ENCODE measurements around the gene AMH. TPM values are rescaled to one million over a fixed set of nuclear protein-coding genes. Genes with fewer than 3 reads are reported as not detected.
A peak's percentile ranks its signal among the peaks of the same experiment; 100 is the strongest.

The AMH gene
- total RNA-seq, 1 experiment from 2014 or later, result 21.9 TPM

DNA sequence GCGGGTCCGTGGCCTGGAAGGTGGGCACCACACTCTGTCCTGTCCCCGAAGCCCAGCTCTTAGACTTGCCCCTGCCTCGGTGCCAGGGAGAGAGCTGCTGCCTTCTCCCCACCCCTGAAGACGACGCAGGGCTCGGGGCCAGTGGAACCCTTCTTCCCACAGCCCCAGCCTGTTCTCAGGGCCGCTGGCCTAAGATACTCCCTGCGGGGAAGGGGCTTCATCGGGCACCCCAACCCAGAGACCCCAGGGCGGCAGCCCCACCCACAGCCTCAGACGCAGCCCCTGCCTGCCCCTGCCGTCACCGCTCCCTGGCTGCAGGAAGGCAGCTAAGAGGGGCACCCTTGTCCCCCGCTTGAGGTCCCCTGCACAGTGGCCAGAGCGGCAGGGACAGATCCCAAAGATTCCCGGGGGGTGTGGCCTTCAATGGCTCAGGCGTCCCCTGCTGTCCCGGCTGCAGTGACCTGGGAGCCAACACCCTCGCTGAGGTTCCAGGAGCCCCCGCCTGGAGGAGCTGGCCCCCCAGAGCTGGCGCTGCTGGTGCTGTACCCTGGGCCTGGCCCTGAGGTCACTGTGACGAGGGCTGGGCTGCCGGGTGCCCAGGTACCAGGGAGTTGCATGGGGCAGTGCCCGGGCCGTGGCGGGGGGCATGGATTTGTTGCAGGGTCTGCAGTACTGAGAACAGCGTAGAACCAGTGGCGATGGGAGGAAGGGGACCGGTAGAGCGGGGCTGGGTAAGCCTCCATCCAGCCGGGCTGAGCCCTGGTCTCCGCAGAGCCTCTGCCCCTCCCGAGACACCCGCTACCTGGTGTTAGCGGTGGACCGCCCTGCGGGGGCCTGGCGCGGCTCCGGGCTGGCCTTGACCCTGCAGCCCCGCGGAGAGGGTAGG is 1.0 kb downstream of the AMH start:
- TF ChIP-seq TCF7L2 (IDR thresholded peaks at IDR 0.05; ENCODE audit: low read depth, low read length) (no peak), POLR2AphosphoS5 (IDR thresholded peaks at IDR 0.05; ENCODE audit: low read depth, low read length) (peak; percentile 82; the same call in 1 of the 2 replicates), CTCF (IDR thresholded peaks at IDR 0.05) (no peak), SIN3A (IDR thresholded peaks at IDR 0.05; ENCODE audit: borderline replicate concordance, insufficient read depth, low read depth, low read length) (no peak)
- TF ChIP-seq, protein P1, sequence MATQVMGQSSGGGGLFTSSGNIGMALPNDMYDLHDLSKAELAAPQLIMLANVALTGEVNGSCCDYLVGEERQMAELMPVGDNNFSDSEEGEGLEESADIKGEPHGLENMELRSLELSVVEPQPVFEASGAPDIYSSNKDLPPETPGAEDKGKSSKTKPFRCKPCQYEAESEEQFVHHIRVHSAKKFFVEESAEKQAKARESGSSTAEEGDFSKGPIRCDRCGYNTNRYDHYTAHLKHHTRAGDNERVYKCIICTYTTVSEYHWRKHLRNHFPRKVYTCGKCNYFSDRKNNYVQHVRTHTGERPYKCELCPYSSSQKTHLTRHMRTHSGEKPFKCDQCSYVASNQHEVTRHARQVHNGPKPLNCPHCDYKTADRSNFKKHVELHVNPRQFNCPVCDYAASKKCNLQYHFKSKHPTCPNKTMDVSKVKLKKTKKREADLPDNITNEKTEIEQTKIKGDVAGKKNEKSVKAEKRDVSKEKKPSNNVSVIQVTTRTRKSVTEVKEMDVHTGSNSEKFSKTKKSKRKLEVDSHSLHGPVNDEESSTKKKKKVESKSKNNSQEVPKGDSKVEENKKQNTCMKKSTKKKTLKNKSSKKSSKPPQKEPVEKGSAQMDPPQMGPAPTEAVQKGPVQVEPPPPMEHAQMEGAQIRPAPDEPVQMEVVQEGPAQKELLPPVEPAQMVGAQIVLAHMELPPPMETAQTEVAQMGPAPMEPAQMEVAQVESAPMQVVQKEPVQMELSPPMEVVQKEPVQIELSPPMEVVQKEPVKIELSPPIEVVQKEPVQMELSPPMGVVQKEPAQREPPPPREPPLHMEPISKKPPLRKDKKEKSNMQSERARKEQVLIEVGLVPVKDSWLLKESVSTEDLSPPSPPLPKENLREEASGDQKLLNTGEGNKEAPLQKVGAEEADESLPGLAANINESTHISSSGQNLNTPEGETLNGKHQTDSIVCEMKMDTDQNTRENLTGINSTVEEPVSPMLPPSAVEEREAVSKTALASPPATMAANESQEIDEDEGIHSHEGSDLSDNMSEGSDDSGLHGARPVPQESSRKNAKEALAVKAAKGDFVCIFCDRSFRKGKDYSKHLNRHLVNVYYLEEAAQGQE (IDR thresholded peaks at IDR 0.05; ENCODE audit: insufficient read depth in 1 of 2, low read depth in 2 of 2, low read length in 1 of 2), result no peak
- H3K4me1 ChIP-seq (ENCODE audit: control insufficient read depth, insufficient read depth, low read length), result peaks cover 7% of the 10 kb centered on the region
- no peaks in the 10 kb centered on the region for H3K36me3 ChIP-seq (ENCODE audit: control insufficient read depth, insufficient read depth, low read length)
- intact Hi-C loops (cut with micrococcal nuclease; ENCODE audit: unreplicated experiment) (no loop called here), in situ Hi-C loops (cut with HindIII; ENCODE audit: low pct_unique_long_range_greater_than_20kb, low sequenced_read_pairs) (no loop called here)
- no peaks in the 10 kb centered on the region for H3K27me3 ChIP-seq (ENCODE audit: control insufficient read depth, insufficient read depth, low read length)
- BruUV-seq (replicated peaks), result no TSS peak
- H3K9me3 ChIP-seq (ENCODE audit: control insufficient read depth, insufficient read depth, low read depth, low read length), result no peaks in the 10 kb centered on the region
- CTCF ChIA-PET, result no interaction called here
- DNase-seq (ENCODE audit: low read depth, low spot score) (no peak), ATAC-seq (peak; percentile 27; the same call in 1 of the 2 replicates)
- no peak overlapping the region for H3K27ac ChIP-seq (ENCODE audit: low read length)
- no peak overlapping the region for H3K4me3 ChIP-seq (ENCODE audit: low read depth in 2 of 2, low read length in 2 of 2)
- POLR2A ChIA-PET, result interaction anchor here (0.5 kb wide), 1 partner anchor 8 kb away, joined by 3 read pairs; no protein-coding TSS in a partner anchor

DNA sequence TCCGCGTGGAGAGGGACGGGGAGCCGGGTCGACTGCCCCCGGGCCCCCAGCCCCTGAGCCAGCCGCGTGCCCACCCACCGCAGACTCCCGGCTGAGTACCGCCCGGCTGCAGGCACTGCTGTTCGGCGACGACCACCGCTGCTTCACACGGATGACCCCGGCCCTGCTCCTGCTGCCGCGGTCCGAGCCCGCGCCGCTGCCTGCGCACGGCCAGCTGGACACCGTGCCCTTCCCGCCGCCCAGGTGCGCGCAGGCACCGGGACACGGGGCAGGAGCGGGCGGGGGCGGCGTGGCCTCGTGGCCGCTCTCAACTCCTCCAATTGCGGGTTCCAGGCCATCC is 1.6 kb downstream of the AMH start:
- peaks cover 7% of the 10 kb centered on the region for H3K4me1 ChIP-seq (ENCODE audit: control insufficient read depth, insufficient read depth, low read length)
- BruUV-seq (replicated peaks), result no TSS peak
- TF ChIP-seq CTCF (IDR thresholded peaks at IDR 0.05) (no peak), TCF7L2 (IDR thresholded peaks at IDR 0.05; ENCODE audit: low read depth, low read length) (no peak)
- intact Hi-C loops (cut with micrococcal nuclease; ENCODE audit: unreplicated experiment) (no loop called here), in situ Hi-C loops (cut with HindIII; ENCODE audit: low pct_unique_long_range_greater_than_20kb, low sequenced_read_pairs) (no loop called here)
- no peaks in the 10 kb centered on the region for H3K9me3 ChIP-seq (ENCODE audit: control insufficient read depth, insufficient read depth, low read depth, low read length)
- no peak overlapping the region for H3K27ac ChIP-seq (ENCODE audit: low read length)
- H3K36me3 ChIP-seq (ENCODE audit: control insufficient read depth, insufficient read depth, low read length), result no peaks in the 10 kb centered on the region
- no peak for ATAC-seq
- CTCF ChIA-PET, result no interaction called here
- H3K27me3 ChIP-seq (ENCODE audit: control insufficient read depth, insufficient read depth, low read length), result no peaks in the 10 kb centered on the region
- H3K4me3 ChIP-seq (ENCODE audit: low read depth in 2 of 2, low read length in 2 of 2), result no peak overlapping the region
- no peak for DNase-seq (ENCODE audit: low read depth, low spot score)
- POLR2A ChIA-PET, result no interaction called here
